Midbrain (tissue), 1 donor: Measurements from ENCODE around the gene NXF3.
A peak's percentile ranks its signal among the peaks of the same experiment; 100 is the strongest.
"Not testable (repeated sequence)": the region's sequence is repeated elsewhere in the genome, so short reads cannot be mapped to it uniquely, and the experiment has no call there.

Experiments used
- DNase-seq: peaks from one replicate; lab custom pipeline; 2025; lab: John Stamatoyannopoulos, UW

The NXF3 gene

GRCh38 chrX:103092942-103093341 lies at the start of gene NXF3:
NXF3 (minus strand) TSS chrX:103093143; CDS start chrX:103093023, 120 bp downstream.
- DNase-seq: no peak

- DNase-seq: not testable (repeated sequence)
These were observed 43.6 kb upstream of the NXF3 start for GRCh38 chrX:103136528-103136927.

- no peak for DNase-seq
These were observed 31.3 kb upstream of the NXF3 start for GRCh38 chrX:103124284-103124683.

GRCh38 chrX:103120748-103121147 lies 27.8 kb upstream of the NXF3 start:
- no peak for DNase-seq

GRCh38 chrX:103116970-103117369 lies 24.0 kb upstream of the NXF3 start:
- not testable (repeated sequence) for DNase-seq

GRCh38 chrX:103109497-103109896 lies 16.6 kb upstream of the NXF3 start:
- DNase-seq: not testable (repeated sequence)

GRCh38 chrX:103107836-103108235 lies 14.9 kb upstream of the NXF3 start:
- DNase-seq: no peak

GRCh38 chrX:103107227-103107737 lies 14.3 kb upstream of the NXF3 start:
- DNase-seq: not testable (repeated sequence)

- DNase-seq: not testable (repeated sequence)
These were observed 11.4 kb upstream of the NXF3 start for GRCh38 chrX:103104370-103104769.

GRCh38 chrX:103103866-103104265 lies 10.9 kb upstream of the NXF3 start:
- not testable (repeated sequence) for DNase-seq

GRCh38 chrX:103101299-103102042 lies 8.5 kb upstream of the NXF3 start:
- no peak for DNase-seq

GRCh38 chrX:103100484-103100883 lies 7.5 kb upstream of the NXF3 start:
- DNase-seq: no peak

GRCh38 chrX:103099691-103100090 lies 6.7 kb upstream of the NXF3 start:
- DNase-seq: no peak

- DNase-seq: no peak
These were observed 5.5 kb upstream of the NXF3 start for GRCh38 chrX:103098488-103098887.

- no peak for DNase-seq
These were observed 11.9 kb downstream of the NXF3 start for GRCh38 chrX:103081051-103081450.

- no peak for DNase-seq
These were observed 19.5 kb downstream of the NXF3 start for GRCh38 chrX:103073467-103073866.

- DNase-seq: no peak
These were observed 26.3 kb downstream of the NXF3 start for GRCh38 chrX:103066606-103067005.

GRCh38 chrX:103063918-103064434 lies 29.0 kb downstream of the NXF3 start, which contains the start of gene BEX1:
BEX1 (minus strand) TSS chrX:103064171; CDS start chrX:103063274, 897 bp downstream.
- peak; percentile 74 for DNase-seq

- DNase-seq: peak; percentile 17
These were observed 29.6 kb downstream of the NXF3 start for GRCh38 chrX:103063191-103063845.

GRCh38 chrX:103061486-103061885 lies 31.5 kb downstream of the NXF3 start:
- no peak for DNase-seq

- DNase-seq: no peak
These were observed 36.0 kb downstream of the NXF3 start for GRCh38 chrX:103056902-103057301.

GRCh38 chrX:103052625-103053024 lies 40.3 kb downstream of the NXF3 start:
- no peak for DNase-seq

GRCh38 chrX:103051260-103051789 lies 41.6 kb downstream of the NXF3 start:
- DNase-seq: no peak
